ENCODE measurements around the gene INPP1. TPM values are rescaled to one million over a fixed set of nuclear protein-coding genes. Genes with fewer than 3 reads are reported as not detected.

Gene INPP1
- total RNA-seq, 1 donor from 2014 or later = 6.3 TPM

GRCh38 chr2:190360561-190360960, 17.2 kb downstream of the INPP1 start:
- DNase-seq (ENCODE audit: low read depth) = no peak
- Histone ChIP-seq H3K4me3 (ENCODE audit: low read depth, low read length) (no peak overlapping the region), H3K27me3 (ENCODE audit: control insufficient read depth, insufficient read depth, low read length) (no peaks in the 10 kb centered on the region), H3K36me3 (ENCODE audit: control insufficient read depth, insufficient read depth, low read length) (no peaks in the 10 kb centered on the region)
- no peak for TF ChIP-seq CTCF (IDR thresholded peaks at IDR 0.05; ENCODE audit: insufficient read depth, low read length, poor library complexity, severe bottlenecking)

GRCh38 chr2:190360965-190361364, 17.6 kb downstream of the INPP1 start:
- no peak for TF ChIP-seq CTCF (IDR thresholded peaks at IDR 0.05; ENCODE audit: insufficient read depth, low read length, poor library complexity, severe bottlenecking)
- DNase-seq (ENCODE audit: low read depth) = no peak
- no peaks in the 10 kb centered on the region for H3K27me3 ChIP-seq (ENCODE audit: control insufficient read depth, insufficient read depth, low read length)

GRCh38 chr2:190361572-190361971, 18.2 kb downstream of the INPP1 start:
- no peak for DNase-seq (ENCODE audit: low read depth)
- no peak for TF ChIP-seq CTCF (IDR thresholded peaks at IDR 0.05; ENCODE audit: insufficient read depth, low read length, poor library complexity, severe bottlenecking)
- no peaks in the 10 kb centered on the region for H3K27me3 ChIP-seq (ENCODE audit: control insufficient read depth, insufficient read depth, low read length)
- H3K4me3 ChIP-seq (ENCODE audit: low read depth, low read length) = no peak overlapping the region
- H3K36me3 ChIP-seq (ENCODE audit: control insufficient read depth, insufficient read depth, low read length) = no peaks in the 10 kb centered on the region

More at GRCh38 chr2:190360965-190361364, 17.6 kb downstream of the INPP1 start:
- H3K36me3 ChIP-seq (ENCODE audit: control insufficient read depth, insufficient read depth, low read length) = no peaks in the 10 kb centered on the region
- no peak overlapping the region for H3K4me3 ChIP-seq (ENCODE audit: low read depth, low read length)

- Histone ChIP-seq H3K36me3 (ENCODE audit: control insufficient read depth, insufficient read depth, low read length) (no peaks in the 10 kb centered on the region), H3K4me3 (ENCODE audit: low read depth, low read length) (no peak overlapping the region), H3K27me3 (ENCODE audit: control insufficient read depth, insufficient read depth, low read length) (no peaks in the 10 kb centered on the region)
- no peak for DNase-seq (ENCODE audit: low read depth)
- no peak for TF ChIP-seq CTCF (IDR thresholded peaks at IDR 0.05; ENCODE audit: insufficient read depth, low read length, poor library complexity, severe bottlenecking)
Observed at GRCh38 chr2:190362894-190363293, 19.5 kb downstream of the INPP1 start.

- TF ChIP-seq CTCF (IDR thresholded peaks at IDR 0.05; ENCODE audit: insufficient read depth, low read length, poor library complexity, severe bottlenecking) = no peak
- no peak overlapping the region for H3K4me3 ChIP-seq (ENCODE audit: low read depth, low read length)
- H3K36me3 ChIP-seq (ENCODE audit: control insufficient read depth, insufficient read depth, low read length) = no peaks in the 10 kb centered on the region
- no peaks in the 10 kb centered on the region for H3K27me3 ChIP-seq (ENCODE audit: control insufficient read depth, insufficient read depth, low read length)
- no peak for DNase-seq (ENCODE audit: low read depth)
Observed at GRCh38 chr2:190365499-190366204, 22.3 kb downstream of the INPP1 start.

GRCh38 chr2:190366248-190366753, 22.9 kb downstream of the INPP1 start:
- Histone ChIP-seq H3K36me3 (ENCODE audit: control insufficient read depth, insufficient read depth, low read length) (no peaks in the 10 kb centered on the region), H3K4me3 (ENCODE audit: low read depth, low read length) (no peak overlapping the region), H3K27me3 (ENCODE audit: control insufficient read depth, insufficient read depth, low read length) (no peaks in the 10 kb centered on the region)
- TF ChIP-seq CTCF (IDR thresholded peaks at IDR 0.05; ENCODE audit: insufficient read depth, low read length, poor library complexity, severe bottlenecking) = no peak
- no peak for DNase-seq (ENCODE audit: low read depth)

Data from kidney epithelial cell (primary cell).